HepG2 (cell line): ENCODE data around the gene SH3BP2. TPM values are rescaled to one million over a fixed set of nuclear protein-coding genes. Genes with fewer than 3 reads are reported as not detected.

Experiments used
- ASH2L ChIP-seq: fragments of 300-600, 200-600 bp; sonication (generic); IDR thresholded peaks from 2 replicates; pipeline ENCODE4 v1.7.0; 2017; ENCODE audit warnings: low read depth, mild to moderate bottlenecking, moderate library complexity, mixed read lengths, low read length; ENCODE audit not compliant: insufficient read length
- GABPB1 ChIP-seq: IDR thresholded peaks from 2 replicates; pipeline ENCODE4 v1.6.1; 2016; ENCODE audit warnings: mild to moderate bottlenecking, missing genetic modification reagents, moderate library complexity, missing compliant biosample characterization
- GATA4 ChIP-seq: sonication (generic); IDR thresholded peaks from 2 replicates; pipeline ENCODE4 v1.6.1; 2016; ENCODE audit warnings: antibody characterized with exemption, low read depth, borderline replicate concordance
- HOXA3 ChIP-seq: sonication (generic); formaldehyde crosslinking; IDR thresholded peaks from 2 replicates; pipeline ENCODE4 v1.5.0; 2020; ENCODE audit warnings: missing genetic modification reagents
- SIN3B ChIP-seq: fragments of 150-350 bp; IDR thresholded peaks from 2 replicates; pipeline ENCODE4 v1.6.1; 2014; ENCODE audit warnings: low read length
- ZBTB38 ChIP-seq: sonication (generic); formaldehyde crosslinking; IDR thresholded peaks from 2 replicates; pipeline ENCODE4 v1.5.1; 2020; ENCODE audit warnings: mild to moderate bottlenecking, missing genetic modification reagents
- ZFX ChIP-seq: sonication (generic); formaldehyde crosslinking; IDR thresholded peaks from 2 replicates; pipeline ENCODE4 v1.4.0; 2020; ENCODE audit warnings: mild to moderate bottlenecking, low read depth, missing genetic modification reagents, moderate library complexity
- ZNF598 ChIP-seq: sonication (generic); formaldehyde crosslinking; IDR thresholded peaks from 2 replicates; pipeline ENCODE4 v1.5.1; 2020; ENCODE audit warnings: mild to moderate bottlenecking, missing genetic modification reagents, borderline replicate concordance
- ZNF746 ChIP-seq: sonication (generic); formaldehyde crosslinking; IDR thresholded peaks from 2 replicates; pipeline ENCODE4 v1.8.0; 2022; ENCODE audit warnings: mild to moderate bottlenecking, missing genetic modification reagents
- ZNF839 ChIP-seq: sonication (generic); formaldehyde crosslinking; IDR thresholded peaks from 2 replicates; pipeline ENCODE4 v1.4.0; 2020; ENCODE audit warnings: missing genetic modification reagents, mild to moderate bottlenecking, borderline replicate concordance
- polyA plus RNA-seq, 8 experiments: library from polyadenylated mRNA; depleted of rRNA in 3 of 8; stranded (reverse) in 7 of 8; unstranded in 1 of 8; fragments of >200 nt; fragmentation: Illumina TruSeq in 4 of 8; extraction: Trizol in 4 of 8; gene quantifications; 2 replicates each; pipeline versions ENCODE4 v1.2.1 to v1.2.3, GENCODE V29; 2011 to 2016; ENCODE audit warnings: low read depth in 4 of 8, missing spikeins in 1 of 8, mixed read lengths in 1 of 8; ENCODE audit not compliant: insufficient read depth in 1 of 8
- total RNA-seq, 5 experiments: library from RNA; depleted of rRNA; stranded (reverse); fragments of >200 nt; fragmentation: Illumina TruSeq; extraction: Trizol; gene quantifications; 2 replicates each; pipeline ENCODE4 v1.2.3, GENCODE V29; 2016; ENCODE audit warnings: low read depth in 1 of 5
- TF ChIP-seq, protein P1 (sequence below): sonication (generic); formaldehyde crosslinking; IDR thresholded peaks from 2 replicates; pipeline ENCODE4 v1.4.0; 2020; ENCODE audit warnings: low read depth, mild to moderate bottlenecking, missing genetic modification reagents
- TF ChIP-seq, protein P2 (sequence below): sonication (generic); formaldehyde crosslinking; IDR thresholded peaks from 2 replicates; pipeline ENCODE4 v1.5.1; 2020; ENCODE audit warnings: missing genetic modification reagents, mild to moderate bottlenecking, borderline replicate concordance
- TF ChIP-seq, protein P3 (sequence below): sonication (generic); formaldehyde crosslinking; IDR thresholded peaks from 2 replicates; pipeline ENCODE4 v1.9.0; 2022; ENCODE audit warnings: low read depth, missing genetic modification reagents
- TF ChIP-seq, protein P4 (sequence below): fragments of 450-650 bp; IDR thresholded peaks from 2 replicates; pipeline ENCODE4 v1.6.1; 2017; ENCODE audit warnings: mild to moderate bottlenecking
- TF ChIP-seq, protein P5 (sequence below): sonication (generic); formaldehyde crosslinking; IDR thresholded peaks from 2 replicates; pipeline ENCODE4 v1.5.1; 2020; ENCODE audit warnings: missing genetic modification reagents, mild to moderate bottlenecking, borderline replicate concordance
- TF ChIP-seq, protein P6 (sequence below): sonication (generic); formaldehyde crosslinking; IDR thresholded peaks from 2 replicates; pipeline ENCODE4 v1.5.0; 2020; ENCODE audit warnings: missing genetic modification reagents

The SH3BP2 gene
- total and polyA plus RNA-seq, 2 of the 13 experiments (the other 11 are each of a cell fraction or from before 2014, with no cell fraction given), result 16.9 to 34.5 TPM

DNA sequence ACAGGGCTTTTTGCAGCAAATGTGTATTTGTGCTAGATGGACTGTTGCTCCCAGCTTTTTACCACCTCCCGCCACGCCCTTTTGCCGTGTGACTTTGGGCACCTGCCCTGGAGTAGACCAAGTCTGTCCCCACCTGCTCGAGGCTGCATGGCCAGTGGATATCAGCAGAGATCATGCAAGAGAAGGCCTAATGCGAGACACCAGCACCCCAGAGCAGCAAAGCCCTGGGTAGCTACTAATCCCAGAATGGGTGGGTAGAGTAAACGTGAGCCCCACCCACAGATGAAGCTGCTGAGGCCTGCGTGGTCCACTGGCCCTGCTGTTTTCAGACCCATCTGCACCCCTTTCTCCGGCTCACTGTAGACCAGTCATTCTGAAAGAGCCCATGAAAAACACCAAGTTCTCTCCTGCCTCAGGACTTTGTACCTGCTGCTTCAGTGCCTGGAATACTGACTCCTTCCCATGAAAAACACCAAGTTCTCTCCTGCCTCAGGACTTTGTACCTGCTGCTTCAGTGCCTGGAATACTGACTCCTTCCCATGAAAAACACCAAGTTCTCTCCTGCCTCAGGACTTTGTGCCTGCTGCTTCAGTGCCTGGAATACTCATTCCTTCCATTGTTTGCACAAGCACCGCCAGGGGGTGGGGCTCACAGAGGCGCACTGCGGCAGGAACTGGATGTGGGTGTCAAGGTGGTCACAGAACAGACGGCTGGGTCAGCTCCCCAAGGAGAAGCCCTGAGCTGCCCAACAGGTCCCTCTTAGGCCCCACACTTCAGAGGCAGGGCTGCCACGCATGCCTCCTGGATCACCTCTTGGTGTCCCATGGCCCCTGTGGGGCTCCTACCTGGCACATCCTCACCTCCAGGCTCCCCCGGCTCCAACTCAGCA is 31.6 kb upstream of the SH3BP2 start (continued):
- TF ChIP-seq GATA4, result no peak
- 0 out of 2 replicates have a peak, but pooled peaks have one; percentile 25 for TF ChIP-seq ZBTB38
- TF ChIP-seq ZNF839 (CRISPR knock-in tag), result no peak
- TF ChIP-seq, protein P1, sequence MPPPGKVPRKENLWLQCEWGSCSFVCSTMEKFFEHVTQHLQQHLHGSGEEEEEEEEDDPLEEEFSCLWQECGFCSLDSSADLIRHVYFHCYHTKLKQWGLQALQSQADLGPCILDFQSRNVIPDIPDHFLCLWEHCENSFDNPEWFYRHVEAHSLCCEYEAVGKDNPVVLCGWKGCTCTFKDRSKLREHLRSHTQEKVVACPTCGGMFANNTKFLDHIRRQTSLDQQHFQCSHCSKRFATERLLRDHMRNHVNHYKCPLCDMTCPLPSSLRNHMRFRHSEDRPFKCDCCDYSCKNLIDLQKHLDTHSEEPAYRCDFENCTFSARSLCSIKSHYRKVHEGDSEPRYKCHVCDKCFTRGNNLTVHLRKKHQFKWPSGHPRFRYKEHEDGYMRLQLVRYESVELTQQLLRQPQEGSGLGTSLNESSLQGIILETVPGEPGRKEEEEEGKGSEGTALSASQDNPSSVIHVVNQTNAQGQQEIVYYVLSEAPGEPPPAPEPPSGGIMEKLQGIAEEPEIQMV (CRISPR knock-in tag), result peak; percentile 50; the same call in 1 of the 2 replicates
- TF ChIP-seq, protein P2, sequence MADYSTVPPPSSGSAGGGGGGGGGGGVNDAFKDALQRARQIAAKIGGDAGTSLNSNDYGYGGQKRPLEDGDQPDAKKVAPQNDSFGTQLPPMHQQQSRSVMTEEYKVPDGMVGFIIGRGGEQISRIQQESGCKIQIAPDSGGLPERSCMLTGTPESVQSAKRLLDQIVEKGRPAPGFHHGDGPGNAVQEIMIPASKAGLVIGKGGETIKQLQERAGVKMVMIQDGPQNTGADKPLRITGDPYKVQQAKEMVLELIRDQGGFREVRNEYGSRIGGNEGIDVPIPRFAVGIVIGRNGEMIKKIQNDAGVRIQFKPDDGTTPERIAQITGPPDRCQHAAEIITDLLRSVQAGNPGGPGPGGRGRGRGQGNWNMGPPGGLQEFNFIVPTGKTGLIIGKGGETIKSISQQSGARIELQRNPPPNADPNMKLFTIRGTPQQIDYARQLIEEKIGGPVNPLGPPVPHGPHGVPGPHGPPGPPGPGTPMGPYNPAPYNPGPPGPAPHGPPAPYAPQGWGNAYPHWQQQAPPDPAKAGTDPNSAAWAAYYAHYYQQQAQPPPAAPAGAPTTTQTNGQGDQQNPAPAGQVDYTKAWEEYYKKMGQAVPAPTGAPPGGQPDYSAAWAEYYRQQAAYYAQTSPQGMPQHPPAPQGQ (CRISPR knock-in tag), result no peak
- TF ChIP-seq ASH2L, result peak; percentile 41
- 0 out of 2 replicates have a peak, but pooled peaks have one; percentile 14 for TF ChIP-seq ZNF598 (CRISPR knock-in tag)
- TF ChIP-seq ZNF746 (CRISPR knock-in tag), result no peak
- TF ChIP-seq, protein P3, sequence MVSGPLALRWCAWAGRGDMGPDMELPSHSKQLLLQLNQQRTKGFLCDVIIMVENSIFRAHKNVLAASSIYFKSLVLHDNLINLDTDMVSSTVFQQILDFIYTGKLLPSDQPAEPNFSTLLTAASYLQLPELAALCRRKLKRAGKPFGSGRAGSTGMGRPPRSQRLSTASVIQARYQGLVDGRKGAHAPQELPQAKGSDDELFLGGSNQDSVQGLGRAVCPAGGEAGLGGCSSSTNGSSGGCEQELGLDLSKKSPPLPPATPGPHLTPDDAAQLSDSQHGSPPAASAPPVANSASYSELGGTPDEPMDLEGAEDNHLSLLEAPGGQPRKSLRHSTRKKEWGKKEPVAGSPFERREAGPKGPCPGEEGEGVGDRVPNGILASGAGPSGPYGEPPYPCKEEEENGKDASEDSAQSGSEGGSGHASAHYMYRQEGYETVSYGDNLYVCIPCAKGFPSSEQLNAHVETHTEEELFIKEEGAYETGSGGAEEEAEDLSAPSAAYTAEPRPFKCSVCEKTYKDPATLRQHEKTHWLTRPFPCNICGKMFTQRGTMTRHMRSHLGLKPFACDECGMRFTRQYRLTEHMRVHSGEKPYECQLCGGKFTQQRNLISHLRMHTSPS (CRISPR knock-in tag), result peak; percentile 64; the same call in 1 of the 2 replicates
- TF ChIP-seq, protein P4, sequence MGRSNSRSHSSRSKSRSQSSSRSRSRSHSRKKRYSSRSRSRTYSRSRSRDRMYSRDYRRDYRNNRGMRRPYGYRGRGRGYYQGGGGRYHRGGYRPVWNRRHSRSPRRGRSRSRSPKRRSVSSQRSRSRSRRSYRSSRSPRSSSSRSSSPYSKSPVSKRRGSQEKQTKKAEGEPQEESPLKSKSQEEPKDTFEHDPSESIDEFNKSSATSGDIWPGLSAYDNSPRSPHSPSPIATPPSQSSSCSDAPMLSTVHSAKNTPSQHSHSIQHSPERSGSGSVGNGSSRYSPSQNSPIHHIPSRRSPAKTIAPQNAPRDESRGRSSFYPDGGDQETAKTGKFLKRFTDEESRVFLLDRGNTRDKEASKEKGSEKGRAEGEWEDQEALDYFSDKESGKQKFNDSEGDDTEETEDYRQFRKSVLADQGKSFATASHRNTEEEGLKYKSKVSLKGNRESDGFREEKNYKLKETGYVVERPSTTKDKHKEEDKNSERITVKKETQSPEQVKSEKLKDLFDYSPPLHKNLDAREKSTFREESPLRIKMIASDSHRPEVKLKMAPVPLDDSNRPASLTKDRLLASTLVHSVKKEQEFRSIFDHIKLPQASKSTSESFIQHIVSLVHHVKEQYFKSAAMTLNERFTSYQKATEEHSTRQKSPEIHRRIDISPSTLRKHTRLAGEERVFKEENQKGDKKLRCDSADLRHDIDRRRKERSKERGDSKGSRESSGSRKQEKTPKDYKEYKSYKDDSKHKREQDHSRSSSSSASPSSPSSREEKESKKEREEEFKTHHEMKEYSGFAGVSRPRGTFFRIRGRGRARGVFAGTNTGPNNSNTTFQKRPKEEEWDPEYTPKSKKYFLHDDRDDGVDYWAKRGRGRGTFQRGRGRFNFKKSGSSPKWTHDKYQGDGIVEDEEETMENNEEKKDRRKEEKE, result no peak
- TF ChIP-seq SIN3B, result no peak
- TF ChIP-seq GABPB1 (CRISPR knock-in tag), result peak; percentile 40; the same call in 1 of the 2 replicates
- TF ChIP-seq ZFX, result peak; percentile 79
- TF ChIP-seq, protein P5, sequence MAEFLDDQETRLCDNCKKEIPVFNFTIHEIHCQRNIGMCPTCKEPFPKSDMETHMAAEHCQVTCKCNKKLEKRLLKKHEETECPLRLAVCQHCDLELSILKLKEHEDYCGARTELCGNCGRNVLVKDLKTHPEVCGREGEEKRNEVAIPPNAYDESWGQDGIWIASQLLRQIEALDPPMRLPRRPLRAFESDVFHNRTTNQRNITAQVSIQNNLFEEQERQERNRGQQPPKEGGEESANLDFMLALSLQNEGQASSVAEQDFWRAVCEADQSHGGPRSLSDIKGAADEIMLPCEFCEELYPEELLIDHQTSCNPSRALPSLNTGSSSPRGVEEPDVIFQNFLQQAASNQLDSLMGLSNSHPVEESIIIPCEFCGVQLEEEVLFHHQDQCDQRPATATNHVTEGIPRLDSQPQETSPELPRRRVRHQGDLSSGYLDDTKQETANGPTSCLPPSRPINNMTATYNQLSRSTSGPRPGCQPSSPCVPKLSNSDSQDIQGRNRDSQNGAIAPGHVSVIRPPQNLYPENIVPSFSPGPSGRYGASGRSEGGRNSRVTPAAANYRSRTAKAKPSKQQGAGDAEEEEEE (CRISPR knock-in tag), result no peak
- TF ChIP-seq HOXA3, result peak; percentile 70; the same call in 1 of the 2 replicates
- TF ChIP-seq, protein P6, sequence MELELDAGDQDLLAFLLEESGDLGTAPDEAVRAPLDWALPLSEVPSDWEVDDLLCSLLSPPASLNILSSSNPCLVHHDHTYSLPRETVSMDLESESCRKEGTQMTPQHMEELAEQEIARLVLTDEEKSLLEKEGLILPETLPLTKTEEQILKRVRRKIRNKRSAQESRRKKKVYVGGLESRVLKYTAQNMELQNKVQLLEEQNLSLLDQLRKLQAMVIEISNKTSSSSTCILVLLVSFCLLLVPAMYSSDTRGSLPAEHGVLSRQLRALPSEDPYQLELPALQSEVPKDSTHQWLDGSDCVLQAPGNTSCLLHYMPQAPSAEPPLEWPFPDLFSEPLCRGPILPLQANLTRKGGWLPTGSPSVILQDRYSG (CRISPR knock-in tag), result no peak
